Measurements from ENCODE around the gene NFKBIA.

The NFKBIA gene

GRCh38 chr14:35410858-35411257, 6.3 kb upstream of the NFKBIA start:
- TF ChIP-seq POLR2AphosphoS5 (IDR thresholded peaks at IDR 0.05; ENCODE audit: low read depth) (no peak), SPI1 (IDR thresholded peaks at IDR 0.05; ENCODE audit: borderline replicate concordance, low read depth) (no peak), REST (IDR thresholded peaks at IDR 0.05; ENCODE audit: insufficient replicate concordance, low read depth) (no peak), CTCF (IDR thresholded peaks at IDR 0.05; ENCODE audit: insufficient read depth, low read length) (no peak), GABPA (IDR thresholded peaks at IDR 0.05; ENCODE audit: low read depth) (no peak)
- H3K4me3 ChIP-seq (replicated peaks; ENCODE audit: insufficient read depth, low read length), result no peak overlapping the region
- DNase-seq (ENCODE audit: low read depth in 1 of 2, low spot score in 1 of 2), result no peak
- H3K27me3 ChIP-seq (ENCODE audit: insufficient read depth, poor library complexity, severe bottlenecking), result no peaks in the 10 kb centered on the region
- H3K27ac ChIP-seq (replicated peaks), result no peak overlapping the region

- DNase-seq (ENCODE audit: low read depth in 1 of 2, low spot score in 1 of 2), result no peak
- Histone ChIP-seq H3K27me3 (ENCODE audit: insufficient read depth, poor library complexity, severe bottlenecking) (no peaks in the 10 kb centered on the region), H3K4me3 (replicated peaks; ENCODE audit: insufficient read depth, low read length) (no peak overlapping the region), H3K27ac (replicated peaks) (no peak overlapping the region)
- no peak for TF ChIP-seq REST (IDR thresholded peaks at IDR 0.05; ENCODE audit: insufficient replicate concordance, low read depth)
- no peak for TF ChIP-seq GABPA (IDR thresholded peaks at IDR 0.05; ENCODE audit: low read depth)
- no peak for TF ChIP-seq POLR2AphosphoS5 (IDR thresholded peaks at IDR 0.05; ENCODE audit: low read depth)
- no peak for TF ChIP-seq CTCF (IDR thresholded peaks at IDR 0.05; ENCODE audit: insufficient read depth, low read length)
- TF ChIP-seq SPI1 (IDR thresholded peaks at IDR 0.05; ENCODE audit: borderline replicate concordance, low read depth), result no peak
These were observed 5.0 kb upstream of the NFKBIA start for GRCh38 chr14:35409595-35409994.

- Histone ChIP-seq H3K27me3 (ENCODE audit: insufficient read depth, poor library complexity, severe bottlenecking) (no peaks in the 10 kb centered on the region), H3K27ac (replicated peaks) (no peak overlapping the region), H3K4me3 (replicated peaks; ENCODE audit: insufficient read depth, low read length) (no peak overlapping the region)
- no peak for DNase-seq (ENCODE audit: low read depth in 1 of 2, low spot score in 1 of 2)
- TF ChIP-seq SPI1 (IDR thresholded peaks at IDR 0.05; ENCODE audit: borderline replicate concordance, low read depth) (no peak), POLR2AphosphoS5 (IDR thresholded peaks at IDR 0.05; ENCODE audit: low read depth) (no peak)
These were observed 3.5 kb upstream of the NFKBIA start for GRCh38 chr14:35408026-35408425.

- Histone ChIP-seq H3K27me3 (ENCODE audit: insufficient read depth, poor library complexity, severe bottlenecking) (no peaks in the 10 kb centered on the region), H3K27ac (replicated peaks) (no peak overlapping the region), H3K4me3 (replicated peaks; ENCODE audit: insufficient read depth, low read length) (no peak overlapping the region)
- no peak for DNase-seq (ENCODE audit: low read depth in 1 of 2, low spot score in 1 of 2)
- TF ChIP-seq POLR2AphosphoS5 (IDR thresholded peaks at IDR 0.05; ENCODE audit: low read depth), result no peak
- TF ChIP-seq CTCF (IDR thresholded peaks at IDR 0.05; ENCODE audit: insufficient read depth, low read length), result no peak
- TF ChIP-seq REST (IDR thresholded peaks at IDR 0.05; ENCODE audit: insufficient replicate concordance, low read depth), result no peak
- TF ChIP-seq SPI1 (IDR thresholded peaks at IDR 0.05; ENCODE audit: borderline replicate concordance, low read depth), result no peak
- no peak for TF ChIP-seq GABPA (IDR thresholded peaks at IDR 0.05; ENCODE audit: low read depth)
These were observed 2.7 kb upstream of the NFKBIA start for GRCh38 chr14:35407306-35407630.

Data from HL-60 (cell line).